Measurements from ENCODE around the gene RNF175.
"Not testable (repeated sequence)": the region's sequence is repeated elsewhere in the genome, so short reads cannot be mapped to it uniquely, and the experiment has no call there.

Gene RNF175

DNA sequence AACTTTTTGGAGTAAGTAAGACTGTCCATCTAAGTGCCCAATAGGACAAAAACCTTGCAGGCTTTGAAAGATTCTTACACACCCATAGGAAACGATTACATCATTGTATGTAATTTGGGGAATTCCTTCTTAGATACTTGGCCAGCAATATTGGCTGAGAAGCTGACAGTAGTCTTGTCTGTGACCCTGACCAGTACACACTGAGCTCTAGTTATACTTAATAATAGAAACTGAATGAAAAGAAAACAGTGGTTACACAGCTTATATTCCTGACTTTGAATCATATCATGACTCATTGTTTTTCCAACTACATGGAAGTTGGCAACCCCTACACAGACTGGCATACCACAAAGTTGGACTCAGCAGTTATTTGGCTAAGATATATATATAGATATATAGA lies 82.8 kb downstream of the RNF175 start:
- no peaks in the 10 kb centered on the region for H3K27me3 ChIP-seq
- no peaks in the 10 kb centered on the region for H3K36me3 ChIP-seq
- no peaks in the 10 kb centered on the region for H3K9me3 ChIP-seq
- no peak overlapping the region for H3K4me3 ChIP-seq
- peaks cover 0 to 27% (median 11%) of the 10 kb centered on the region in 4 donors for H3K4me1 ChIP-seq
- no peak for DNase-seq
- TF ChIP-seq, protein P1, sequence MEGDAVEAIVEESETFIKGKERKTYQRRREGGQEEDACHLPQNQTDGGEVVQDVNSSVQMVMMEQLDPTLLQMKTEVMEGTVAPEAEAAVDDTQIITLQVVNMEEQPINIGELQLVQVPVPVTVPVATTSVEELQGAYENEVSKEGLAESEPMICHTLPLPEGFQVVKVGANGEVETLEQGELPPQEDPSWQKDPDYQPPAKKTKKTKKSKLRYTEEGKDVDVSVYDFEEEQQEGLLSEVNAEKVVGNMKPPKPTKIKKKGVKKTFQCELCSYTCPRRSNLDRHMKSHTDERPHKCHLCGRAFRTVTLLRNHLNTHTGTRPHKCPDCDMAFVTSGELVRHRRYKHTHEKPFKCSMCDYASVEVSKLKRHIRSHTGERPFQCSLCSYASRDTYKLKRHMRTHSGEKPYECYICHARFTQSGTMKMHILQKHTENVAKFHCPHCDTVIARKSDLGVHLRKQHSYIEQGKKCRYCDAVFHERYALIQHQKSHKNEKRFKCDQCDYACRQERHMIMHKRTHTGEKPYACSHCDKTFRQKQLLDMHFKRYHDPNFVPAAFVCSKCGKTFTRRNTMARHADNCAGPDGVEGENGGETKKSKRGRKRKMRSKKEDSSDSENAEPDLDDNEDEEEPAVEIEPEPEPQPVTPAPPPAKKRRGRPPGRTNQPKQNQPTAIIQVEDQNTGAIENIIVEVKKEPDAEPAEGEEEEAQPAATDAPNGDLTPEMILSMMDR (IDR thresholded peaks at IDR 0.05): no peak
- H3K27ac ChIP-seq: peak overlapping the region; percentile 38 to 50
- intact Hi-C loops (cut with DNase I; ENCODE audit: low total_unique reads): no loop called here

GRCh38 chr4:153676486-153676885 lies 83.3 kb downstream of the RNF175 start:
- no peak for DNase-seq
- H3K9me3 ChIP-seq: no peaks in the 10 kb centered on the region
- H3K4me3 ChIP-seq: no peak overlapping the region
- H3K4me1 ChIP-seq: peaks cover 0 to 27% (median 11%) of the 10 kb centered on the region in 4 donors
- H3K27me3 ChIP-seq: no peaks in the 10 kb centered on the region
- H3K36me3 ChIP-seq: no peaks in the 10 kb centered on the region
- peak overlapping the region in 1 of 2 donors; percentile 38 for H3K27ac ChIP-seq
- TF ChIP-seq, protein P1 (IDR thresholded peaks at IDR 0.05): no peak
- intact Hi-C loops (cut with DNase I; ENCODE audit: low total_unique reads): no loop called here

- Histone ChIP-seq H3K9me3 (peaks cover 0 to 3% (median 0%) of the 10 kb centered on the region in 3 donors), H3K4me3 (no peak overlapping the region), H3K36me3 (no peaks in the 10 kb centered on the region), H3K27ac (no peak overlapping the region), H3K4me1 (no peaks in the 10 kb centered on the region), H3K27me3 (no peaks in the 10 kb centered on the region)
- intact Hi-C loops (cut with DNase I; ENCODE audit: low total_unique reads): no loop called here
- TF ChIP-seq, protein P1 (IDR thresholded peaks at IDR 0.05): no peak
- DNase-seq: no peak
These were observed 90.0 kb downstream of the RNF175 start for GRCh38 chr4:153669838-153670237.

GRCh38 chr4:153668647-153669046 lies 91.2 kb downstream of the RNF175 start:
- Histone ChIP-seq H3K9me3 (peaks cover 0 to 3% (median 0%) of the 10 kb centered on the region in 3 donors), H3K36me3 (no peaks in the 10 kb centered on the region), H3K27me3 (no peaks in the 10 kb centered on the region), H3K27ac (no peak overlapping the region), H3K4me1 (no peaks in the 10 kb centered on the region), H3K4me3 (no peak overlapping the region)
- DNase-seq: no peak
- intact Hi-C loops (cut with DNase I; ENCODE audit: low total_unique reads): no loop called here
- TF ChIP-seq, protein P1 (IDR thresholded peaks at IDR 0.05): no peak

GRCh38 chr4:153666505-153666904 lies 93.3 kb downstream of the RNF175 start:
- H3K27ac ChIP-seq; H3K9me3 ChIP-seq; H3K27me3 ChIP-seq; intact Hi-C loops (cut with DNase I; ENCODE audit: low total_unique reads); DNase-seq; H3K36me3 ChIP-seq; H3K4me3 ChIP-seq; H3K4me1 ChIP-seq: not testable (repeated sequence)

- Histone ChIP-seq H3K27me3 (no peaks in the 10 kb centered on the region), H3K27ac (no peak overlapping the region), H3K4me1 (peaks cover 0 to 19% (median 5%) of the 10 kb centered on the region in 4 donors), H3K36me3 (no peaks in the 10 kb centered on the region), H3K4me3 (no peak overlapping the region), H3K9me3 (peaks cover 0 to 3% (median 0%) of the 10 kb centered on the region in 3 donors)
- intact Hi-C loops (cut with DNase I; ENCODE audit: low total_unique reads): no loop called here
- DNase-seq: no peak
- TF ChIP-seq, protein P1 (IDR thresholded peaks at IDR 0.05): no peak
These were observed 96.2 kb downstream of the RNF175 start for GRCh38 chr4:153663667-153664066.
